T-helper 2 cell (primary cell): ENCODE data around the gene GALE.
"Not testable (repeated sequence)": the region's sequence is repeated elsewhere in the genome, so short reads cannot be mapped to it uniquely, and the experiment has no call there.

Experiments
- DNase-seq, 5 experiments: peaks; one replicate each; pipeline versions ENCODE4 v3.0.0 to v3.0.0-alpha.2; 2012 to 2022

GALE gene

DNA sequence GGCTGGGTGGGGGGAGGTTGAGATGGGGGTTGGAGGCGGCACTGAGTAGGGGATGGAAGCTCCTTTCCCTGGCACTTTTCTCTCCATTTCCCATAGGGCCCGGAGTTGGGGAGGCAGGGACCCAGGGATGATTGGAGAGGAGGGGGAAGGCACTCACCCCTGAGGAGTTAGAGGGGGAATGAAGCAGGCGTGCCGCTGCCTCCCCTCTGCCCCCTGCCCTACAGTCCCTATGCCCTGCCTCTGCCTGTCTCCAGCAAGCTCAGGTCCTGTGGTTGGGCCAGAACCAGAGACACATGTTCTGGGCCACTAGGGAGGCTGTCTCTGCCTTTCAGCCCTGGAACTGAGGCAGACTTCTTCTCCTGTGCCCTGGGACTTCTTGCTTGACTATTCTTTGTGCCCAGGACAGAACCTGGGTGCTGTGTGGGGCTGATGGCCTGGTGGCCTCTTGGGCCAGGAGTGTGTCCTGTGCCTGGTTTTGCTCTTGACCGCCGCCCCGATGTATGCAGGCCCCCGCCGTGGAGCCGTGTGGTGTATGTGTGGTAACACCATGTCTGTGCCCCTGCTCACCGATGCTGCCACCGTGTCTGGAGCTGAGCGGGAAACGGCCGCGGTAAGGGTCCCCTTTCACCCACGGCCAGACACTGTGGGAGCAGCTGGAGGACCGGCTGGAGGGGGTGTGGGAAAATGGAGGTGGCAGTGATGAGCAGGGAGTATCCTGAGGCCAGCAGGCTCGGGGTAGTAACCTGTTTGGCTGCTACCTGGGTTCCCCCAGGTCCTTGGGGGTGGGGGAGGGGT lies 8.2 kb downstream of the GALE start:
- DNase-seq = no peak

DNA sequence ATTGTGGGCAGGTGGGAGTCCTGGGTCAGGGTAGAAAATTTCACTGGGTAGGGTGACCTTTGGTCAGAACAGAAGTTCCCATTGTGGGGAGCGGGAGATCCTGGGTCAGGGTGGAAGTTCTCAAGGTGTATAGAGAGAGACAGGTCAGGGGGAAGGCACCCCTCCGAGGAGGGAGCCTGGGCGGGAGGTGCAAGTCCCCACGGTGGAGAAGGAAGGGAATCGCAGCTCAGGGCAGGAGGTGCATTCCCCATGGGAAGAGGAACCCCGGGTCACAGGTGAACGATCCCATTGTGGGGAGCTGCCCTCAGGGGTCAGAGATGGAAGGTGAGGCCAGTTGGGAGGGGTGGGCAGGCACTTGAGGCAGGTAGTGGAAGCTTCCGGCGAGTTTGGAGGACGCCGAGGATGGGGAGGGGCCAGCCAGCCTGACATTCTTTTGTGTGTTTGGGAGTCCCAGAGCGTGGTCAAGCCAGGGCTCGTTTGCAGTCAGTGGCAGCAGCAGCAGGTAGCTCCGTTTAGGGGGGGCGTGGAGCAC lies 9.0 kb downstream of the GALE start:
- peak in 1 of 5 experiments; percentile 38 for DNase-seq

DNA sequence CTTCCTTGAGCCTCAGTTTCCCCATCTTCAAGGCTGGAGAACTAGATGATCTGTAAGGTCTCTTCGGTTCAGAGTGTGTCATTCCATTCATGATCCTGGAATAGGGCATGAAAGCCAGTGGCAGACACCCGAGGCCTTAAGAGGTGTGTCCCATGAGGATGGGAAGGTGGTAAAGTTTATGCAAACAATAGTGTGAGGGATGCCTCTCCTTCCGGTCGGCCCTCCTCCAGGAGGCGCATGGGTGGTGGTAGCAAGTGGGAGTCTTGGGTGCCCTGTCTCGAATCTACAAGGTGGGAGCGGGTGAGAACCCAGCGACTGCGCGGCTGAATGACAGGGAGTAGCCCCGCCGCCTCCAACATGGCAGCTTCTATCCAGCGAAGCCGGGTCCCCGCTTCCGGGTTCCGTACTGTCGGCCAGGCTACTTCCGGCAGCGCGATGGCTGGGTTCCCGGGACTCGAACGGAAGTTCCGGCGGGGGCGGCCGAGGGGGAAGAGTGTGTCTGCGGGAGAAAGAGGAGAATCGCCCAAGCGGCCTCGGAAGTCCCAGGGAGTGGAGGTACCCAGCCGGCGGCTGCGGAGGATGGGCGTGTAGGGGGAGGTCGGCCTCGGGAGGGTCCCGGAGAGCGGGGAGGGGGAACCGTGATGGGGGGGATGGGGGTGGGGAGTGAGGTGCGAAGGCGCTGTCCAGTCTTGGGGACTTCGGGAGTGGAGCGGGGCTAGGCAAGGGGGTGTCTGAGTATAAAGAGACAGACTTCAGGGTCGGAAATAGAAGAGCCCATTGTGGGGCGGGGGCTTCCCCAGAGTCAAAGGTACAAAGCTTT lies 9.6 kb downstream of the GALE start, which contains the start of gene LYPLA2:
Gene LYPLA2, plus strand, starts transcription at position 450 of the 820 bp plus-strand sequence. CDS start 1,538 bp downstream, outside the sequence.
- peak; percentile 71 to 91 (median 80) for DNase-seq

DNA sequence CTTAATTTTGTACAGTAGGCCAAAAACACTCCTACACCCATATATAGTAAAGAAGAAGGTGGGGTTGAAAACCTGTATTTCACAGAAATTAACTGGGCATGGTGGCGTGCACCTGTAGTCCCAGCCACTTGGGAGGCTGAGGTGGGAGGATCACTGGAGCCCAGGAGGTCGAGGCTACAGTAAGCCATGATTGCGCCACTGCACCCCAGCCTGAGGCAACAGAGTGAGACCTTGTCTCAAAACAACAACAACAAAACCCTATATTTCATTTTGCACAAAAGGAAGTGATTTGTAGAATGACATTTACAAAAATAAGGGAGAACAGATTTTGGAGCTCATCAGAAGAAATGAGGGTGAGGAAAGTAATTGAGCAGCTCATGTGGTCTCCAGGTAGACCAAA lies 11.9 kb downstream of the GALE start:
- DNase-seq = no peak

DNA sequence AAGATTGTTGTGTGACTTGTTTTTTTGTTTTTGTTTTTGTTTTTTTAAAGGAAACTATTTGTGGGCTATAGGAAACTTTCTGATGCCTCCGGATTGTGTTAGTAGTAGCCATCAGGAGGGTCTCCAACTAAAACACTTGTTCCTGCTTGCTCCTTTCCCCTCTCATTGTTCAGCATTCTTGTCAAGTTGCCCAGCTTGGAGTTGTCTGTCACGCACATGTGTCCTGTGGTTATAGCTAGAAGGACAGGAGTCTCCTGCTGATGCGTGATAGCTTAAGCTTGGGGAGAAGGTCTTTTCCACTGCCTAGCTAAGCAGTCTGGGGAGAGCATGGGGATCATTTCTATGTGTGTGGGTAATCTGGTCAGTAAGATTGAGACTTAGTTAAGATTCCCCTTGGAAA lies 12.9 kb downstream of the GALE start:
- DNase-seq = no peak

DNA sequence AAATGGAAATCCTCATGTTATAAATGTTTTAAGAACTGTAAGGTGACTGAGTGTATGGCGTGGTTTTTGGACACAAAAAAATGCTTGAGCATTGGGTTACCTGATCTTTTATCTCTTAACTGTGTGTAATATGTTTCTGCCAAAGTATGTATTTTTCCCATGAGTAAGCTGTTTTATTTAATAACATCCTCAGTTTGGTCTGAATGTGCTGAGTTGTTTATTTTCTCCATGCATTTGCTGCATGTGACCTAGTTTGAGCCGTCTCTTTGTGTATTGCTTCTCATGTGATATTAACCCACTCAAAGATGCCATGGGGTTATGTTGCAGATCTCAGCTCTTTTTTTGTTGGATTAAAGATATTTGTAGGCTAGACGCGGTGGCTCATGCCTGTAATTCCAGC lies 15.7 kb downstream of the GALE start:
- DNase-seq = no peak

DNA sequence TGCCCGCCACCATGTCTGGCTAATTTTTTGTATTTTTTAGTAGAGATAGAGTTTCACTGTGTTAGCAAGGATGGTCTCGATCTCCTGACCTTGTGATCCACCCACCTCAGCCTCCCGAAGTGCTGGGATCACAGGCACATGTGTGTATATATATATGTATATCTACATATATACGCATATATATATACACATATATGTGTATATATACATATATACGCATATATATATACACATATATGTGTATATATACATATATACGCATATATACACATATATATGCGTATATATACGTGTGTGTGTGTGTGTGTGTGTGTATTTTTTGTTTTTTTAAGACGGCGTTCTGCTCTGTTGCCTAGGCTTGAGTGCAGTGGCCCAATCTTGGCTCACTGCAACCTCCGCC lies 17.4 kb downstream of the GALE start:
- DNase-seq = not testable (repeated sequence)

DNA sequence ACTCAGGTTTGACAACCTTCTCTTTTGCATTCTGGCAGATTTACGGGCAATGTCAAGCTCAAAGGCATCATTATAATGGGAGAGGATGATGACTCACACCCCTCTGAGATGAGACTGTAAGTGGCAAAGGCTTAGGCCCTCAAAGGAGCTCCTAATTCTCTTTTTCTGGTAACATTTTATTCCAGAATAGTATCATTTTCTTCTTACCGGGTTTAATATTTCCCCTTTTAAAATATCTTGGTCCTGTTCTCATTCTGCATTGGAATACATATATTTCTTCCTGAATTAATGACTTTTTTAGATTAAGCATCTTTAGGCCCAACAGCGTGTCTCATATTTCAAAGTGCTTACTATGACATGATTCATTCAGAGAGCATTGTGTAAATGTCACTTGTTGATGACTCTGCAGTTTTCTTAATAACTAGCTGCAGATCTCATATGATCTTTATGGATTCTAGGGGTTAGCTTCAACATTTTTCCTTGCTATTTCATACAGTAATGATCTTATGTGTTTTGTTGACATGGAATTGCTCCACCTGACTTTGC lies 20.7 kb downstream of the GALE start:
- no peak for DNase-seq

DNA sequence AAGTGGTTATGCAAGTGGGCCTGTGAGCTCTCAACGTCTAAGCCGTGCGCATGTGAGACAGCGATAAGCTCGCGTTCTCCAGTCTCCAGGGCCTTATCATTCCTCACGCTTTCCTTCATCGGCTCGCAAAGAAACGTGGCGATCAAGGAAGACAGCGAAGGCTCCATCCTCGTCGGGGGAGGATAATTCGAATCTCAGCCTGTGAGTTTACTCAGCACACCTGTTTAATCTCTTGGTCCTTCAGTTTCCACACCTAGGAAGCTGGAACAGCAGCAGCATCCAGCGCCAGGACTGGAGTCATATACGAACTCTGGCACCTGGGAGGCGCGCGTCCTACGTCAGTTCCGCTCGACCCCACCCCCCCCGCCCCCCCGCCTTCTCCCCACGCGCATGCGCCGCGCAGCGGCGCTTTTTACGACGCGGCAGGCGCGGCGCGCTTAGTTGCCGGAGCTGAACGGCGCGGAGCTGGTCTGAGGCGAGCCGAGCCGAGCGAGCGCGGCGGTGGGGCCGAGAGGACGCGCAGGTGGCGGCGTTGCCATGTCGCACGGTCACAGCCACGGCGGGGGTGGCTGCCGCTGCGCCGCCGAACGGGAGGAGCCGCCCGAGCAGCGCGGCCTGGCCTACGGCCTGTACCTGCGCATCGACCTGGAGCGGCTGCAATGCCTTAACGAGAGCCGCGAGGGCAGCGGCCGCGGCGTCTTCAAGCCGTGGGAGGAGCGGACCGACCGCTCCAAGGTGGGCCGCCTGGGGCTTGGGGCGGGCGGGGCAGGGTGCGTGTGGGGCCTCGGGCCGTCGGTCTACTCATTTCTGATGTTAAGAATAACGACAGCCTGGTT lies 22.4 kb downstream of the GALE start, which contains the start of gene PITHD1:
Gene PITHD1, plus strand, starts transcription at position 440 of the 836 bp plus-strand sequence. Its CDS starts 98 bp downstream, at position 538.
- DNase-seq = peak; percentile 62 to 90 (median 77)

DNA sequence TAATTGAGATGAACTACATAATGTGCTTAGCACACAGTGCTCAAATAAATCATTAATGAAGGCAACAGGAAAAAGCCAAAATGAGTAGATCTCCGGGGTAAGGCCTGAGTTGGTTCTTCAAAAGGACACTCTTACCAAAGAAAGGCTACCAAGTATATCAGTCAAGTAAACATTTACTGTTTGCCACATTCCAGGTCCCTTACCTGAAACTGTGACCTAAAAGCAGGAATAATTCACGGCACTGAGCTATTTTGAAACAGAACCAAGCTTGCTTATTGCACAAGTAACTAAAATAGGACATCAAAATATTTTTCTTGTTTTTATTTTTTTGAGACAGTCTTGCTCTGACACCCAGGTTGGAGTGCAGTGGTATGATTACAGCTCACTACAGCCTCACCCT lies 24.3 kb downstream of the GALE start:
- DNase-seq = no peak

DNA sequence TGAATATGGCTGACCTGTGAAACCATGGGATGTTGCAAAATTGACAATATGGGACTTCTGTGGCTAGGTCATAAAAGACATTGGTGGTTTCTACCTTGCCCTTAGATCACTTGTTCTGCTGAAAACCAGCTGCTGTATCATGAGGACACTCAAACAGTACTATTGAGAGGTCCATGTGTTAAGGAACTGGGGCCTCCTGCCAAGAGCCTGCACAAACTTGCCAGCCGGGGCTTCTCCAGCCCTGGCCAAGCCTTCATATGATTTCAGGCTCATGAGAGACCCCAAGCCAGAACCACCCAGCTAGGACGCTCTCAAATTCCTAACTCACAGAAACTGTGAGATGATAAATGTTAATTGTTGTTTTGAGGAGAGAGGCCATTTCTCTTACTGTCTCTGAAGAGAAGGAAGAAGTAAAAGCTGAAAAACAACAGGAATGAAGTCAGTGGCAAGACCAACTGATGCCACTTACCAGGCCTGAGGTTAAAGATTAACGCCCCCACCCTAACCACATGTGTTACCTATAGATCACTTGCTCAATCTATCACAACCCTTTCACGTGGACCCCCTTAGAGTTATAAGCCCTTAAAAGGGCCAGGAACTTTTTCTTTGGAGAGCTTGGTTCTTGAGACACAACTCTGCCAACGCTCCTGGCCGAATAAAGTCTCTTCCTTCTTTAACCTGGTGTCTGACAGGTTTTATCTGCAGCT lies 26.2 kb downstream of the GALE start:
- no peak for DNase-seq

DNA sequence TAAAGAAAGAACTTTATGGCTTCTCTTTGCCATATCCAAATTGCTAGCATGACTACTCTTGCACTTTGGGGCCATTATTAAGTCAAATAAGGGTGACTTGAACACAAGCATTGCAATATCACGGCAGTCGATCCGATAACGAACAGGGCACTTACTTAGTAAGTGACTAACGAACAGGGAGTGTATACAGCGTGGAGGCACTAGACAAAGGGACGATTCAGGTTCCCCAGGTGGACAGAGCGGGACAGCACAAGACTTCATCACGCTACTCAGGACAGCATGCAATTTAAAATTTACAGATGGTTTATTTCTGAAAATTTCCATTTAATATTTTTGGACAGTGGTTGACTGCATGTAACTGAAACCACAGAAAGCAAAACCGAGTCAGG lies 27.7 kb downstream of the GALE start:
- no peak for DNase-seq

DNA sequence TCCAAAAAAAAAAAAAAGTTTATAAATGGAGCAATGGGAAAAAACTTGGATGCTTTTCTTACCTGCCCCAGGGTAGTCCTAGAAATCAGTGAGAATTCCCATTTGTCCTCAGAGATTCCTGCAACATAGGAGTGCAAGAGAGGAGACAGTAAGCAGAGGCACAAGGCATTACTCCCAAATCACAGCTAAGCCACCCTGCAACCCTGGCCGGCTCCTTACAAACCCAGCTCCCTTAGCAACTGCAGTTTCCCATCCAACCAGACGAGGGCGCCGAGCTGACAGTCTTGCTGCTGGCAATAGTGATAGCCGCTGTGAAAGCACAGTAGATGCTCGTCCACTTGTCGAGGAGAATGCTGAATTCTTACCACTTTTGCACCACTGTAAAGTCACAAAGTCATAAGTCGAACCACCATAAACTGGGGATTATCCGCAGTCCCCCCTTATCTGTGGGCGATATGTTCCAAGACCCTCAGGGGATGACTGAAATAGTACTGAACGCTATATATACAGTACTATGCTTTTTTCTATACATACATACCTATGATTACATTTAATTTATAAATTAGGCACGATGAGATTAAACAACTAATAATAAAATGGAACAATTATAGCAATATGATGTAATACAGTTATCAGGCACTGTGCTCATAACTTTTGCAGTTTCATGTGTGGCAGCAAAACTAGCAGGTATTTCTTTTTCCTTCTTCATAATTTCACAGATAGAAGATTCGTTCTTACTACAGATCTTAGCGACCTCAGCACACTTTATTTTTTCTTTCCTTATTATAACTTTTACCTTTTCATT lies 28.3 kb downstream of the GALE start:
- peak; percentile 58 to 80 (median 72) for DNase-seq

DNA sequence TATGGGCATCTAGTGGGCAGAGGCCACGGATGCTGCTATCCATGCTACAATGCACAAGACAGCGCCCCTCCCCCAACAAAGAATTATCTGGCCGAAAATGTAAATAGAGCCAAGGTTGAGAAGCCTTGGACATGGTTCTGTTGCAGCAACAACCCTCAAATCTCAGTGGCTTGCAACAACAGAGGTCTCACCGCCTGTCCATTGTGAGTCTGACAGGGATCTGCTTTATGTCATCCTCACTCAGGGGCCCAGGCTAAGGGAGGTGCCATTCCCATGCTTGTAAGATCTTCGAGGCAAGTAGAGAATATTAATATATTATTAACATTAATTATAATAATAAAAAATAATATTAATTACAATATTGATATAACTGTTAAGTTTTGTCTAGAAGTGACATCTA lies 31.8 kb downstream of the GALE start:
- no peak for DNase-seq

DNA sequence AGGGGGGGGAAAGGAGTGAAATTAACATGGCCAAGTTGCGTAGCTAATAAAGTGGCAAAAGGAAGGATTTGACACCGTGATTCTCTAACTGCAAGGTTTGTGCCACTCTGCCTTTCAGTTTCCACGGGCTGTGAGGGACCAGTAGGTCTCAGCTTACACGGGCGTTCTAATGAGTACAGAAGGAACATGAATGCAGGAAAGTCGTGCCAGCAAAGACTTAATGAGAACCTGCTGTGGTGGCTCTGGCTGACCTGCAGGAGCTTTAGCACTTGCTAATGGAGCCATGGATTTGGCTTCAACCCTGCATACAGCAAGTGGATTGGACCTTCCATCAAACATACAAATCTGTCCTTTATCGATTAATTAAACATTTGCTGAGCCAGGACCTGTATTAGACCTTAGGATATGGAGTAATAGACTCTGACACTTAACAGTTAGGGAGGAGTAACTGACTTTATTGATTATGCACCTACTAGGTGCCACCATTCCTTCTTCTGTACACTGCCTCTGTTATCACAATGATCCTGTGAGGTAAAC lies 37.4 kb downstream of the GALE start:
- no peak for DNase-seq

DNA sequence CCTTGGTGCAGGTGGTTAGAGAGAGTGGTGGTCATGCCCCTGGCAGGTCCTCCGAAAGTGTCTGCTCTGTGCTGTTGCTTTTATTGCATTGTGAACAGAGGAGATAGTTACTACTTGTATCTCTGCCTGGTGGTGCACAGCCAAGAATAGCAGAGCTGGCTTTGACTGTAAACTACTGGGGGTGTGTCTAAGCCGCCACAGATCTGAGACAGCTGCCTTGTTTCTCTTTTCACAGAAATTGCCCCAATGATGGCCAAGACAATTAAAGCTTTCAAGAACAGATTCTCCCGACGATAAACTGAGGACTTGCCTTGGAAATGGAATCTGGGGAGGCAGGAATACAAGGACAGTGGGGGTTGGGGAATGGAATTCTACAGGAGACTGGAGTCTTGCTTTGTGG lies 41.3 kb downstream of the GALE start:
- no peak for DNase-seq

DNA sequence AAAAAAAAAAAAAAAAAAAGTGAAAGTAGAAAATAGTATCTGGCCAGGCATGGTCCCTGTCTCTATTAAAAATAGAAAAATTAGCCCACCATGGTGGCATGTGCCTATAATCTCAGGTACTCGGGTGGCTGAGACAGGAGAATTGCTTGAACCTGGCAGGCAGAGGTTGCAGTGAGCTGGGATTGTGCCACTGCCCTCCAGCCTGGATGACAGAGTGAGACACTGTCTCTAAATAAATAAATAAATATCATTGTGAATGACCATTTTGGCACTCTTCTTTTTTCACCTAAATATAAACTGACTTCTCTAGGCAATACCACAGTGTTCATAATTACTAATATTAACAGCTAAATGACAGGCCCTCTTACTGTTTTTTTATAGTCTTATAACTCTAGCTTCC lies 42.7 kb downstream of the GALE start:
- DNase-seq = no peak

DNA sequence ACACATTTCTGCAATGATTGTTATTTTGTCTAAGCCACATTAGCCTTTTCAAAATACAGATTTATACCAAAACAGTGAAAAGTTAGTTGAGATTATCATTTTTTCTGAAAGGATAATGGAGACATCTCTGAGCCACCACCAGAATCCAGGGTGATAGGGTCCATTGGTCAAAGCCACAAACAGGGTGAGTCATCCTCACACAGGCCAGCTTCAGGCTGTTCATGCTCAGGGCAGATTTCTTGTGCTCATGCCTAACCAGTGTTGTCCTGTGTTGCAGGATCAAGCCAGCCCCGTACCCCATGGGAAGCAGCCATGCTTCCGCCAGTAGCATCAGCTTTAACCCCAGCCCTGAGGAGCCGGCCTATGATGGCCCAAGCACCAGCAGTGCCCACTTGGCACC lies 43.9 kb downstream of the GALE start:
- no peak for DNase-seq

DNA sequence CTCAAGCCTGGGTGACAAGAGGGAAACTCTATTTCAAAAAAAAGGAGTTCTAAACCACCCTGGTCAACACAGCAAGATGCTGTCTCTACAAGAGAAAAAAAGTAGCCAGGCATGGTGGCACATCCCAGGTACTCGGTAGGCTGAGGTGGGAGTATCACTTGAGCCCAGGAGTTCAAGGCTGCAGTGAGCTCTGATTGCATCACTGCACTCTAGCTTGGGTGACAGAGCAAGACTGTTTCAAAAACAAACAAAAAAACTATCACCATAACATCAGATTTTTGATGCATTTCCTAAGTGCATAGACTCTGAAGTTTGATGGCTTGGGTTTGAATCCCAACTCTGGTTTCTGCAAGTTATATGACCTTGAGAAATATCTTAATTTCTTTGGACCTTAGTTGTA lies 47.6 kb downstream of the GALE start:
- DNase-seq = no peak

DNA sequence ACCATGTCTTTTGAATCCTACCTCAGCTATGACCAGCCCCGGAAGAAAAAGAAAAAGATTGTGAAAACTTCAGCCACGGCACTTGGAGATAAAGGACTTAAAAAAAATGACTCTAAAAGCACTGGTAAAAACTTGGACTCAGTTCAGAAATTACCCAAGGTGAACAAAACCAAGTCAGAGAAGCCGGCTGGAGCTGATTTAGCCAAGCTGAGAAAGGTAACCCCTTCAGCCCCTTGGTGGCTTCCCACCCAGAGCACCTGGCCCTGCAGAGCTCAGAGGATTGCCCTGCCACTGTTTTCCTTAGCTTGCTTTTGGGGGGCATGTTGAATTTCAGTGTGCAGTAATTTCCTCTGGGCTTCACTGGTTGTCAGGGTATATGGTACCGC lies 48.7 kb downstream of the GALE start:
- DNase-seq = no peak
